ENCODE data around the gene SETD2.

DNA sequence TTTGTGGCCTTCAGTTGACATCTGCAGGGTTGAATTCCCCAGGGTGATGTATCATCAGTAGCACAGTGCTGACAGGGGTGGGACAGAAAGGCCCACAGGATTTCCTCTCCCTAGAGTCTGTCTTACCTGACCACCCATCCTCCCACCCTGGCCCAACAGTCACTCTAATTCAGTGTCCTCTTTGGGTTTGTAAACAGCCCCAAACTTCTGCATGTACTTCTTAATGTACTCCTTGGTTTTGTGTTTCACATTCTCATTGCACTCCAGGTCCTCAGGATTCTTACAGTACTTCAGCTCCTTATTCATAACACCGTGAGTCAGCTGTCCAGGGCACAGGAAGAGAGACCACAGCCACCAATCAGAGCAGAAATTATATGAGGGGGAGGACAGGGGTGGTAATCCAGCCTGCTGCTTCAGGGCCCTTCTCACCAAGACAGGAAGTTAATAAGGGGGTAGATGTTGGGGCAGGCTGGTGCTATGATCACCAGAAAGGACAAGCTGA, 146.9 kb downstream of the SETD2 start:
- TF ChIP-seq POLR2A (IDR thresholded peaks at IDR 0.05) (no peak), CTCF (IDR thresholded peaks at IDR 0.05) (no peak)

Measured in lower leg skin (tissue), 3 donors.